GM10248 (cell line): Measurements from ENCODE around the gene TMEM243.

Experiments used
- CTCF ChIA-PET: fragments of 300-600 bp; sonication (Branson Sonifier 250); formaldehyde crosslinking; extraction: SDS; loops from one replicate; lab custom pipeline; 2021; ENCODE audit warnings: antibody characterized with exemption; lab: Yijun Ruan, JAX
- POLR2A ChIA-PET: fragments of 350-650 bp; sonication (Branson Sonifier 250); formaldehyde crosslinking; extraction: SDS; loops from one replicate; lab custom pipeline; 2020; ENCODE audit warnings: antibody characterized with exemption; lab: Yijun Ruan, JAX
- DNase-seq: peaks from one replicate; pipeline ENCODE4 v3.0.0; 2012; ENCODE audit errors: extremely low spot score
- TF ChIP-seq, protein P1 (sequence below): IDR thresholded peaks from 2 replicates; pipeline ENCODE4 v1.5.1; 2012; ENCODE audit warnings: mild to moderate bottlenecking, low read depth; ENCODE audit errors: extremely low read depth, missing control alignments, control extremely low read depth

TMEM243 gene

DNA sequence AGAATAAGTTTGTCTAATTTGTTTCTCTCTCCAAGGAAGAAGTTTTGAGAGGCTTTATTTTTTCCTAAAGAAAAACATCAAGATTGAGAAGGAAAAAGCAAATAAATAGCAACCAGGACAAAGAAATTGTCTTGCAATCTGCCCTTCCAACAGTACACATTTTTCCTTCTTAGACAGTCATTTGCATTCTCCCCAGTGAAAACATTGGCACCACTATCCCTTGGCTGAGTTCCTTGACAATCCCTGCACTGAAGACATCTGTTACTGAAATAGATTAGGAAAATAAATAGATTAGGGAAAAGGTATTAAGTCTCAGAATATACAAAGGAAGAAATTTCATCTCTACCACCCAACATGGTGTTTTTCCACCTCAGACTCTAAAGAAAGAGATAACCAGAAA lies 12.2 kb upstream of the TMEM243 start:
- POLR2A ChIA-PET: no interaction called here
- no peak for DNase-seq
- TF ChIP-seq, protein P1, sequence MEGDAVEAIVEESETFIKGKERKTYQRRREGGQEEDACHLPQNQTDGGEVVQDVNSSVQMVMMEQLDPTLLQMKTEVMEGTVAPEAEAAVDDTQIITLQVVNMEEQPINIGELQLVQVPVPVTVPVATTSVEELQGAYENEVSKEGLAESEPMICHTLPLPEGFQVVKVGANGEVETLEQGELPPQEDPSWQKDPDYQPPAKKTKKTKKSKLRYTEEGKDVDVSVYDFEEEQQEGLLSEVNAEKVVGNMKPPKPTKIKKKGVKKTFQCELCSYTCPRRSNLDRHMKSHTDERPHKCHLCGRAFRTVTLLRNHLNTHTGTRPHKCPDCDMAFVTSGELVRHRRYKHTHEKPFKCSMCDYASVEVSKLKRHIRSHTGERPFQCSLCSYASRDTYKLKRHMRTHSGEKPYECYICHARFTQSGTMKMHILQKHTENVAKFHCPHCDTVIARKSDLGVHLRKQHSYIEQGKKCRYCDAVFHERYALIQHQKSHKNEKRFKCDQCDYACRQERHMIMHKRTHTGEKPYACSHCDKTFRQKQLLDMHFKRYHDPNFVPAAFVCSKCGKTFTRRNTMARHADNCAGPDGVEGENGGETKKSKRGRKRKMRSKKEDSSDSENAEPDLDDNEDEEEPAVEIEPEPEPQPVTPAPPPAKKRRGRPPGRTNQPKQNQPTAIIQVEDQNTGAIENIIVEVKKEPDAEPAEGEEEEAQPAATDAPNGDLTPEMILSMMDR: no peak
- CTCF ChIA-PET: no interaction called here

- TF ChIP-seq, protein P1: no peak
Measured at GRCh38 chr7:87231258-87231657, 11.7 kb upstream of the TMEM243 start.

GRCh38 chr7:87226495-87226894 lies 7.0 kb upstream of the TMEM243 start:
- CTCF ChIA-PET: interaction anchor here (1.0 to 2.9 kb wide), 4 partner anchors 8 to 124 kb away, joined by 3 to 11 read pairs (median 6); no protein-coding TSS in a partner anchor
- TF ChIP-seq, protein P1: no peak
- DNase-seq: no peak
- POLR2A ChIA-PET: no interaction called here

More at GRCh38 chr7:87231258-87231657, 11.7 kb upstream of the TMEM243 start:
- no peak for DNase-seq
- POLR2A ChIA-PET: interaction anchor here (1.1 kb wide), 1 partner anchor 11 kb away, joined by 3 read pairs; no protein-coding TSS in a partner anchor
- CTCF ChIA-PET: interaction anchor here (1.1 to 2.2 kb wide), 5 partner anchors 9 to 48 kb away, joined by 3 to 6 read pairs (median 3); partner anchors contain the start of gene TMEM243

DNA sequence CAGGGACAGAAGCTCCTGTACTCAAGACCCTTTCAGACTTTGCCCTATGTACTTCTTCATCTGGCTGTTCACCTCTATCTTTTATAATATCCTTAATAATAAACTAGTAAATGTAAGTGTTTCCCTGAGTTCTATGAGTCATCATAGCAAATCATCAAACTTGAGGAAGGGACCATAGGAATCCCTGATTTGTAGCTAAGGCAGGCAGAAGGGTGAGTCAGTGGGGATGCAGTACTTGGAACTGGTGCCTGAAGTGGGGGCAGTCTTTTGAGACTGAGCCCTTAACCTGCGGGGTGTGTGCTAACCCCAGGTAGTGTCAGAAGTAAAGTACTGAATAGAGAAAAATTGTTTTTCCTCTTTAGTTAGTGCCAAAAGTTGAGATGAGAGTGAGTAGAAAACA lies 6.2 kb upstream of the TMEM243 start:
- ChIA-PET POLR2A (no interaction called here), CTCF (interaction anchor here (1.0 to 2.9 kb wide), 4 partner anchors 9 to 123 kb away, joined by 3 to 11 read pairs (median 6); no protein-coding TSS in a partner anchor)
- no peak for DNase-seq

DNA sequence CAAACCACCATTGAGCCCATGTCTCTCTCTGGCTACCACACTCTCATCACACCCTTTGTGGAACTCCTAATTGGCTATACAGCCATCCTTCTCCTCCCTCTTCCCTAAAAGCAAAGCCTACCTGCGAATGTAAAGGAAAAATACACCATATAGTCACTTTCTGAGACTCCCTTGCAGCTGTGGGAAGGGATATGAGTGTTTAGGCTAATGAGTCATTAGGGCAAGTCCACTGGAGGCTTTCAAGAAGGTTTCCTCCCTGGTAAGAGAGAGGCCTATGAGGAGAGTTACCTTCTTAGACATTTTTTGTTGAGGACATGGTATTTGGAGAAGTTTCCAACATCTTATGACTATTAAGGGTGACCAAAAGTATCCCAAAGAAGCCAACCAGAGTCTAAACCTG lies 4.1 kb upstream of the TMEM243 start:
- no peak for DNase-seq
- CTCF ChIA-PET: interaction anchor here (0.9 kb wide), 1 partner anchor 13 kb away, joined by 4 read pairs; no protein-coding TSS in a partner anchor
- TF ChIP-seq, protein P1: no peak
- POLR2A ChIA-PET: no interaction called here

More for the DNA sequence above, 6.2 kb upstream of the TMEM243 start:
- TF ChIP-seq, protein P1: no peak

DNA sequence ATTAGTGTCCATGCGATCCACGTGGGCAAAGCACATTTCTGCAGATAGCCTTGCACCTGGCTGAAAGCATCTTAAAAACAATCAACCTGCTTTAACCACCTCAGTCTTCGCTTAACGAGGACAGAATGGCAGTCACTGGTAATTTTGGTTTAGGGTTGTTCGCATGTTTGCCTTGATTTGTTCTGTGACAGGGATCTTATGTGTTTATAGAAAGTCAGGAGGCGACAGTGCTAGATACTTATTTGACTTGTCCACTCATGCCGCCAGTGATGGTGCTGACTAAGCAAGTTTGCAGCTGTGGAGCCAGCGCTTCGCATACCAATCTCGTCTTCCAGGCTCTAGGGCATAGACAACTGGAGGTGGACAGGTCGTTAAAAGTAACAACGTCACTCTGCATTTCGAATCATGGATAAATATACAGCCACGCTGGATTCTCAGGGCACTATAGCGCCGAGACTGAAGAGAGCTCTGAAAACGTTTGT lies 1.2 kb upstream of the TMEM243 start:
- no peak for DNase-seq
- ChIA-PET CTCF (interaction anchor here (0.9 to 3.2 kb wide), 11 partner anchors 8 to 305 kb away, joined by 3 to 15 read pairs (median 4); no protein-coding TSS in a partner anchor), POLR2A (interaction anchor here (0.7 to 2.1 kb wide), 4 partner anchors 10 to 231 kb away, joined by 3 to 8 read pairs (median 4); partner anchors contain the start of gene DMTF1)
- TF ChIP-seq, protein P1: no peak
